ENCODE data around the gene ZNF511.

The ZNF511 gene

DNA sequence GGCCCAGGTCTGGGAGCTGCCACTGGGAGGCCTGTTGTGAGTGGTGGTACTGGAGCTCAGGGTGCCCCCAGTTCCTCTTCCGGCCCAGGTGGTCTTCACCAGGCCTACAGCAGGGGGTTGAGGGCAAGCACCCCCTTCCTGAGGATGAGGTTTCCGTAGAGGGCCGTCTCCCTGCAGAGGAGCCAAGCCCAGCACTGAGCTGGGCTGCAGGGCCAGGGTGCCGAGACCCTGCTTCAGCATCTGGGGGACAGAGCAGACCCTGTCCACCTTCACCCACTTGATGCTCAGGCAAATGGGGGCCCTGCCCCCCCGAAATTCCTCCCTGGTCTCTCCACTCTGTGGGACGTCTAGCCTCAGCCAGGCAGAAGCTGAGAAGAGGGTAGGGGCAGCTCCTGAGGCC, 46.6 kb downstream of the ZNF511 start:
- no peaks in the 10 kb centered on the region for H4K20me1 ChIP-seq (ENCODE audit: low read depth, low read length)
- H2AFZ ChIP-seq (ENCODE audit: low read depth, low read length, severe bottlenecking) = no peak overlapping the region
- no peak overlapping the region for H3K9ac ChIP-seq (ENCODE audit: low read length)
- no peaks in the 10 kb centered on the region for H3K79me2 ChIP-seq (ENCODE audit: insufficient read depth, low read length)
- TF ChIP-seq, protein P1, sequence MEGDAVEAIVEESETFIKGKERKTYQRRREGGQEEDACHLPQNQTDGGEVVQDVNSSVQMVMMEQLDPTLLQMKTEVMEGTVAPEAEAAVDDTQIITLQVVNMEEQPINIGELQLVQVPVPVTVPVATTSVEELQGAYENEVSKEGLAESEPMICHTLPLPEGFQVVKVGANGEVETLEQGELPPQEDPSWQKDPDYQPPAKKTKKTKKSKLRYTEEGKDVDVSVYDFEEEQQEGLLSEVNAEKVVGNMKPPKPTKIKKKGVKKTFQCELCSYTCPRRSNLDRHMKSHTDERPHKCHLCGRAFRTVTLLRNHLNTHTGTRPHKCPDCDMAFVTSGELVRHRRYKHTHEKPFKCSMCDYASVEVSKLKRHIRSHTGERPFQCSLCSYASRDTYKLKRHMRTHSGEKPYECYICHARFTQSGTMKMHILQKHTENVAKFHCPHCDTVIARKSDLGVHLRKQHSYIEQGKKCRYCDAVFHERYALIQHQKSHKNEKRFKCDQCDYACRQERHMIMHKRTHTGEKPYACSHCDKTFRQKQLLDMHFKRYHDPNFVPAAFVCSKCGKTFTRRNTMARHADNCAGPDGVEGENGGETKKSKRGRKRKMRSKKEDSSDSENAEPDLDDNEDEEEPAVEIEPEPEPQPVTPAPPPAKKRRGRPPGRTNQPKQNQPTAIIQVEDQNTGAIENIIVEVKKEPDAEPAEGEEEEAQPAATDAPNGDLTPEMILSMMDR (IDR thresholded peaks at IDR 0.05; ENCODE audit: insufficient read depth, low read length, poor library complexity, severe bottlenecking) = no peak
- no peak for TF ChIP-seq EZH2phosphoT487 (conservative IDR thresholded peaks at IDR 0.05; ENCODE audit: low read length)
- H3K4me2 ChIP-seq (ENCODE audit: low read depth, low read length, poor library complexity, severe bottlenecking) = no peak overlapping the region
- no peak overlapping the region for H3K27ac ChIP-seq (ENCODE audit: low read depth, low read length)
- H3K27me3 ChIP-seq (ENCODE audit: low read length) = no peaks in the 10 kb centered on the region
- H3F3A ChIP-seq (ENCODE audit: insufficient read depth) = no peaks in the 10 kb centered on the region
- H3K9me2 ChIP-seq (replicated peaks; ENCODE audit: insufficient read depth, low read length) = no peaks in the 10 kb centered on the region
- no peak overlapping the region for H3K4me3 ChIP-seq (ENCODE audit: insufficient read depth, low read length, poor library complexity, severe bottlenecking)
- no peaks in the 10 kb centered on the region for H3K36me3 ChIP-seq (ENCODE audit: low read length)
- H3K9me3 ChIP-seq (ENCODE audit: insufficient read depth, low read length) = no peaks in the 10 kb centered on the region

DNA sequence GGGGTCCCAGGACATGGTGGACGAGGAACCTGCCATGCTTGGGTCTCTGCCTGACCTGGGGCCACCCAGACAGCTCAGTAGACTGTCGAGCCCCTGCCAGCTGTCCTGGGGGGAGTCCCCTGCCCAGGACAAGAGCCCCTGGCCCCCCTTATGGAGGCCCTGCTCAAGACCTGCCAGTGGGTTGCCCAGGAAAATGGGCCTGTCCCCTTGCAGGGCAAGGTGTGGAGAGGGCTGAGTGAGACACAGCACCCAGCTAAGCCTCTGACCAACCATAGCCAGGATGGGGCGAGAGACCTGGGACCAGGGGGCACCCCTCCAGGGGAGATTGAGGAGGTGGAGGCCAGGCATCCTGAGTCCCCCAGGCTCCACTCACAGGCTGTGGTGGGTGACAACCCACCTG, 47.3 kb downstream of the ZNF511 start:
- no peak overlapping the region for H3K27ac ChIP-seq (ENCODE audit: low read depth, low read length)
- no peak for TF ChIP-seq EZH2phosphoT487 (conservative IDR thresholded peaks at IDR 0.05; ENCODE audit: low read length)
- TF ChIP-seq, protein P1 (IDR thresholded peaks at IDR 0.05; ENCODE audit: insufficient read depth, low read length, poor library complexity, severe bottlenecking) = no peak

DNA sequence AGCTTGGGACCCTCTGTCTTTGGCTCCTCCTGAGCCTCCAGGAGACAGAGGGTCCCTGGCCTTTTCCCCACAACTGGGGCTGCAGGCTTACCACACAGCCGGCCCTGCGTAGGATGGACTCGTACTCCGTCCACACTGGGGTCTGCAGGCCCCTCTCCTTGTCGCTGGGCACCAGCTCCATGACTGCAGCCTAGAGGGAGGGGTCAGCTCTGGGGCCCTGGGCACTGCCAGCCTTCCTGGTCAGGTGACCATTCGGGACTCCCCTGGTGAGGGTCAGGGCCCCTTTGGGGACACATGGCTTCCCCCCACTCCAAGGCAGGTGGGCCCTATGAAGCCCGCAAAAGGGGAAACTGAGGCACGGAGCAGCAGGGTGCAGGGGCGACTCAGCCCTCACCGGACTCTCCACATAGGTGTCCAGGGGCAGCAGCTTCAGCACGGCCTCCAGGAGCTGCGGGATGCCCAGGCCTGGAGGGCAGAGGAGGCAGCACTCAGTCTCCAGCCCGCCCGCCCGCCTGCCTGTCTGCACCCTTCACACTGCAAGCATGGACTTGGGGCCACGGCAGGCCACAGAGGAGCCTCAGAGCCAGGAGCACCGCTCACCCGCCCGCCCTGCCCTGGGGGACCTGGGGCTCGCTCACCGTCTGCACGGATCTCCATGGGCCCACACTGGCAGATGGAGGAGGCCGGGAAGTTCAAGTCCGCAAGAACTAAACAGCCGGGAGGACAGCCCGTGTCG, 48.0 kb downstream of the ZNF511 start:
- H3F3A ChIP-seq (ENCODE audit: insufficient read depth) = no peaks in the 10 kb centered on the region
- H3K27me3 ChIP-seq (ENCODE audit: low read length) = no peaks in the 10 kb centered on the region
- H3K36me3 ChIP-seq (ENCODE audit: low read length) = no peaks in the 10 kb centered on the region
- H3K4me2 ChIP-seq (ENCODE audit: low read depth, low read length, poor library complexity, severe bottlenecking) = no peak overlapping the region
- no peaks in the 10 kb centered on the region for H3K9me2 ChIP-seq (replicated peaks; ENCODE audit: insufficient read depth, low read length)
- no peaks in the 10 kb centered on the region for H3K9me3 ChIP-seq (ENCODE audit: insufficient read depth, low read length)
- no peak overlapping the region for H3K27ac ChIP-seq (ENCODE audit: low read depth, low read length)
- H3K79me2 ChIP-seq (ENCODE audit: insufficient read depth, low read length) = no peaks in the 10 kb centered on the region
- no peaks in the 10 kb centered on the region for H4K20me1 ChIP-seq (ENCODE audit: low read depth, low read length)
- no peak for TF ChIP-seq EZH2phosphoT487 (conservative IDR thresholded peaks at IDR 0.05; ENCODE audit: low read length)
- TF ChIP-seq, protein P1 (IDR thresholded peaks at IDR 0.05; ENCODE audit: insufficient read depth, low read length, poor library complexity, severe bottlenecking) = no peak
- H3K4me3 ChIP-seq (ENCODE audit: insufficient read depth, low read length, poor library complexity, severe bottlenecking) = no peak overlapping the region
- H3K9ac ChIP-seq (ENCODE audit: low read length) = no peak overlapping the region
- H2AFZ ChIP-seq (ENCODE audit: low read depth, low read length, severe bottlenecking) = no peak overlapping the region

More for the DNA sequence above, 47.3 kb downstream of the ZNF511 start:
- H4K20me1 ChIP-seq (ENCODE audit: low read depth, low read length) = no peaks in the 10 kb centered on the region
- H3K4me2 ChIP-seq (ENCODE audit: low read depth, low read length, poor library complexity, severe bottlenecking) = no peak overlapping the region
- no peak overlapping the region for H2AFZ ChIP-seq (ENCODE audit: low read depth, low read length, severe bottlenecking)
- no peaks in the 10 kb centered on the region for H3K36me3 ChIP-seq (ENCODE audit: low read length)
- H3K79me2 ChIP-seq (ENCODE audit: insufficient read depth, low read length) = no peaks in the 10 kb centered on the region
- no peak overlapping the region for H3K4me3 ChIP-seq (ENCODE audit: insufficient read depth, low read length, poor library complexity, severe bottlenecking)
- no peaks in the 10 kb centered on the region for H3K9me3 ChIP-seq (ENCODE audit: insufficient read depth, low read length)
- H3K9ac ChIP-seq (ENCODE audit: low read length) = no peak overlapping the region
- no peaks in the 10 kb centered on the region for H3K27me3 ChIP-seq (ENCODE audit: low read length)
- H3F3A ChIP-seq (ENCODE audit: insufficient read depth) = no peaks in the 10 kb centered on the region
- H3K9me2 ChIP-seq (replicated peaks; ENCODE audit: insufficient read depth, low read length) = no peaks in the 10 kb centered on the region

Measured in SU-DHL-6 (cell line).